Stimulated activated CD4-positive, alpha-beta T cell treated with anti-CD3 and anti-CD28 coated beads, TNF-alpha, amount 100 ng/mL, for 48 hours (primary cell): ENCODE data around the gene POM121L2.
"Not testable (repeated sequence)": the region's sequence is repeated elsewhere in the genome, so short reads cannot be mapped to it uniquely, and the experiment has no call there.

Source experiments
- DNase-seq, 3 donors: peaks; one replicate each; pipeline ENCODE4 v3.0.0-alpha.2; 2020; ENCODE audit warnings: low read depth in 3 of 3

POM121L2 gene

DNA sequence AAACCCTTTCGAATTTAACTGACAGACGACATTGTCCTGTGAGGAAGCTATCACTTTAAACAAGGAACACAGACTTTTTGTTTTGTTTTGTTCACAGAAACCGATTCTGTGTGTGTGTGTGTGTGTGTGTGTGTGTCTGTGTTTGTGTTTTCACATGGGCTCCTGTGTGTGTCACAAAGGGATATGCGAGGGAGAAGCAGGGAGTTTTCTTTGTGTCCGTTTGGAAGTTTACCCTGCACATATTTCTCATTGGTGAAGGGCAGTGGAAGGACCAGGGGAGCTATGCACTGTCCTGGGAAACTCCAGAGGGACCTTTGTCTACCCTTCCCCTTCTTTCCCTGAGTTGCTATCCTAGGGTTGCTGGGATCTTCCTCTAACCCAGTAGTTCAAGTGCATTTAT, 17.7 kb downstream of the POM121L2 start:
- DNase-seq: no peak

DNA sequence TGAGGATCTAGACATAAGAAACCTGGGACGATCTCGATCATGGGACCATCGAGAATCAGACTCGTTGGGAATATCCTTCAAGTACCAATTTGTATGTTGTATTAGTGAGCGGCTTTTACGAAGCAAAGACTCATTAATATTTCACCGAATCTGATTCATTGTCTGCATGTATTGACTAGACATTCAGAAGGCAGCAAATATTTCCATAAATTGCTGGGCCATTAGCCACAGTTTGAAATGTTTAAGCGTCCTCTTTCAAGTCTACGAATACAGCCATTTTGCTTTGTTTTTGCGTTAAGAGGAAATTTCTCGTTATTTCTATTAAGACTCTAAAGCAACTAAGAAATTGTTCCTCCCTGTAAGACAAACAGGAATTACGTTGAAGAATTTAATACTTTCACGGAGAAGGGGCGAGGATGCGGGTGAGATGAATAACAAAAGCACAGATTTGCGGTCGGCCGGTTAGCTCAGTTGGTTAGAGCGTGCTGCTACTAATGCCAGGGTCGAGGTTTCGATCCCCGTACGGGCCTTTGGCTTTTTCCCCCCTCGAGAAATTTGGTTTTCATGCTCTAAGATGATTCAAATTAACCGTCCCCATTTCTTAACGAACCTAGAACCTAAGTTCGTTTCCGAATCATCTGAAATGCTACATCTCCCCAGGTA, 18.5 kb downstream of the POM121L2 start:
- no peak for DNase-seq

DNA sequence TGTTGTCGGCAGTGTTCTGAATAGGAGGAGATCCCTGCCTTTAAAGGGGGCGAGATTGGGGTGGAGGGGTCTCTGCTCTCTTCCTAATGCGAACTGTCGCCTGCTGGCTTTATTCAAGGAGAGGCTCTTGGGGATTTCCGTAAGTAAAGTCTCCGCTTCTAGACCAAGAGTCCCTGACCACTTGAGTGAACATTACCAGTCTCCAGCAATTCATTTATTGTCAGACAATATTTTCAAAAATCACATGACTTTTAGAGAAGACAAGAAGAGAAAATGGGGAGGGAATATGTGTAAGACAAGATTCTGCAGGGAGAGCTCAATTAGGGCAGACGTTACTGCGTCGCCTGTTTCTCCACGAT, 21.2 kb downstream of the POM121L2 start:
- no peak for DNase-seq

DNA sequence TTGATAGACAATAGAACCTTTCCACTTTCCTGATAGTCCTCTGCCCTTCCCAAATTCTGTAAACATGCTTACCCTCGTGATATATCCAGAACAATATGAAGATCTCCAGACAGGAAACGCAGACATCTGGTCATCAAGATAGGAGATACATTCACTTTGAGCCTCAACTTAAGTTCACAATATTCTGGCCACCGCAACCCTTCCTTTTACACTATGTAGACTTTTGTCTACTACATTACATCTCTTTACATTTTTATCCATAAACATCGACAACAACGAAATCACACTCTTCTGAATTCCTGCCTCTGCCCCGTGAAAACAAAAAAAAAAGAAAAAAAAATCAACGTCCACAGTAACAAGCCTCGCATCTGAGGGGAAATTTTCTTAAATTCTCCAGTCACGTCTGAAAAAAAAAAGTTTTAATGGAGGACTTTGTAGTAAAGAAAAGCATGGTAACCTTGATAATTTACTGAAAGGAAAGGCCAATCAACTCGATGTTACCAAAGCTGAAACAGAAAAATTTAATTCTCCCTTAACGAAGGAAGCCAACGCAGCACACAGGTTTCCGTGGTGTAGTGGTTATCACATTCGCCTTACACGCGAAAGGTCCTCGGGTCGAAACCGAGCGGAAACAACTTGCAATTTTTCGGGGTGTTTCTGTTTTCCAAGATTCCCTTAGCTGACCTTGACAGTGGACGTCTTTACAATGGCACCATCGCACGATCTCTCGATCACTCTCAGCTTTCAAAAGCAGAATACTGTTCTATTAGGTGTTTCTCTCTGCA, 21.8 kb downstream of the POM121L2 start:
- DNase-seq: no peak

DNA sequence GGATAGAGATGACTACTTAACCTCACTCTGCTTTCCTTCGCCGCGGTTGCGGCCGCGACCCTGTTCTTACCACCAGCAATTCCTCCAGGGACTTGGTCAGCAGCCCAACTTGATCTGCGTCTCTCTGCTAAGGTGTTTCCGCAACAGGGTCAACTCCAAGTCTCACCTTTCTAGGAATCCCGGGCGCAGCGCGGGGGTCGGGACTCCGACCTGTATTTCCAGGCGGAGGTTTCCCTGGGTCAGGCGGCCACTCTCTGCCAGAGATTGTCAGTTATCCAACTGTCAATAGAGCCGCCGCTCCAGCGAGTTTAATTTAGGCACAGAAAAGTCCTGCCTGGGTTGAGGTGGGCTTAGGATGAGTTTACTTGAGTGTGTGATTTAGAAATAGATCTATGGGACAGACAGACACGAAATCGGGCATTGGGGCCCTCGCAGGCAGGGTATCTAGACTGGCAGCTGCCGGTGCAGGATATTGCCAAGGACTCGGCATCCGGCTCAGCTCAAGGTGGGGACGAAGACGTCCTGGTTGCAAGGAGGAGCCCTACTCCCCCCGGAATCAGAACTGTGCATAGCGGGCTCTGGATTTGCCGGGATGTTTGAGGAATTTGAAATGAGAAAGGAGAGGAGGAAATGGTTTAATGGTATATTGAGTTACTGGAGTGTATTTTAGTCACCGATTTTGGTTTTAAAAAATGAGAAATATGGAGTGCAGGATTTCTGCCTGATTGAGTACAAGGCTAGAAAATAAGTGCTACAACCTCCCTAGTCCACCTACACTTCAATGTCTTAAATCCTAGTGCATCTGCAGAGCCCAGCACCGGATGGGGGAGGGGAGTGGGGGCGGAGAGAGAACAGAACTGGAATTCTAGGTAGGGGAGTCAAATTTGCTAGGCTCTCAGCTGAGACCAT, 23.7 kb downstream of the POM121L2 start:
- DNase-seq: no peak

DNA sequence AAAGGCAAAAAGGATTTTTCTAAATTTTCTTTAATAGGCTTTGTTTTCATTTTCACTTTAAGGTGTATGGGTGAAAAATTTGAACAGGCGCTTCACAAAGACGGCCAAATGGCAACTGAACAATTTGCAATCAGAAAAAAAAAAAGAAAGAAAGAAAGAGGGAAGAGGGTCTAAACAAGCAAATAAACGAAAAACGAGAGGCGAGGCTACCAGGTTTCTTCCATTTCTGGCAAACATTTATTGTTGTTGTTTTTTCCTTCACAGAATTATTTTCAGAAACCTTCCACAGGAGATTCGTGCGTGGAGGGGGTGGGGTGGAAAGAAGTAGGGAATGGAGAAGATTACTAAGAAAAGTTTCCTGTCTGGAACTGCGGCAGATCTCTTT, 24.3 kb downstream of the POM121L2 start:
- DNase-seq: no peak

DNA sequence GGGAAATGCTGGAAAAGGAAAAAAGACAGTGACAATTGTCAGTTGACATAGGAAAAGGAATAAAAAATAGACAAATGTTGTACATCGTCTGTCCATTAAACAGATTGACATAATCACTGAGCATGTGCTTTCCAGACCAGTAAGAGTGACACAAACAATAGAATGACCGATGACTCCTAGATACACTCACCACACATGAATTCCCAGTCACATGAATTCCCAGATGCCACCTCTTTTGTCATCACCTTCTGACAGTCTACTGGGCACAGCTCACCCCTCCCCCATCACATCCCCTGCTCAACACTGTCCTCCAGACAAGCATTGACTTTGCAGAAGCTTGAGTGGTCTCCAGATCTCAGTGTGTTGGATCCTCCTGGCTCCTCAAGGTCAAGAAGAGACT, 25.9 kb downstream of the POM121L2 start:
- DNase-seq: no peak

DNA sequence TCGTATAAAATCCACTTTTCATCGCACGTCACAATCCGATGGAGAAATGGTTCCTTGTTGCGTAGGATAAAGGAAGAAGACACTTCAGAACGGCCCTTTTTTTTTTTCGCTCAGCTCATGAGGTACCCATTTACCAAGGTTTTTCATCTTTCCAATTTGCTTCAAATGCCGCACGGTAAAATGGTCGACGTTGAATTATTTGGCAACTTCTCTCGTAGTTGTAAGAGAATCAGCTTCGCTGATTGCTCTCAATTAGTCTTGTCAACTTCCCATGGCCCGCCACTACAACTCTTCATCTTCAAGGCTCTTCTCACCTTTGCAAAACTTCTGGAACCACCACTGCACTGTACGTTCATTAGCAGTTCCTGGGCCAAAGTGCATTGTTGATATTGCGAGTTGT, 28.8 kb downstream of the POM121L2 start:
- no peak for DNase-seq

DNA sequence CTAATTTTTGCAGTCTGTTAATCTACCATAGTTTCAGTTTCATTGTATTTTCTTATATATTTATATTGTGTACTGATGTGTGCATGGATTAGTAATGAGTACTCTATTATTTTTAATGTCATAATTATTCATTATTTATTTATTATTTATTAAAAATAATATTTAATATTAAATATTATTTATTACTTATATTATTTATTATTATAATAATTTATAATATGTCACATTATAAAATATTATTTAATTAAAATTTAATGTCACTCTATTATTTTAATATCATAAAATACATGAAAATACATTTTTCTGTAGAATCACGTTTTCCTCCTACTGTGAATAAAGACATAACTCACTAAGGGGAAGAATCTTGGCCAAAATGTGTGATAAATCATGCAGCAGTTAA, 30.5 kb downstream of the POM121L2 start:
- no peak for DNase-seq

DNA sequence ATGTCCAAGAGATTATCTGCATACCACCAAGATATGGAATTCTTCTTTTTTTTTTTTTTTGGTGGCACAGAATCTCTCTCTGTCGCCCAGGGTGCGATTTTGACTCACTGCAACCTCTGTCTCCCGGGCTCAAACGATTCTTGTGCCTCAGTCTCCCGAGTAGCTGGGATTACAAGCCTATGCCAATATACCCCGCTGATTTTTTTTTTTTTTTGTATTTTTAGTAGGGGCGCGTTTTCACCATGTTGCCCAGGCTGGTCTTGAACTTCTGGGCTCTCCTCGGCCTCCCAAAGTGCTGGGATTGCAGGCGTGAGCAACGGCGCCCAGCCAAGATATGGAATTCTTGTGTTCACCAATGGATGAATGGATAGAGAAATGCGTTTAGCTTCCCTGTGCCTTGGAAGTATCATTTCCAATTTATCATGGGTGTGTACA, 31.0 kb downstream of the POM121L2 start:
- no peak for DNase-seq

DNA sequence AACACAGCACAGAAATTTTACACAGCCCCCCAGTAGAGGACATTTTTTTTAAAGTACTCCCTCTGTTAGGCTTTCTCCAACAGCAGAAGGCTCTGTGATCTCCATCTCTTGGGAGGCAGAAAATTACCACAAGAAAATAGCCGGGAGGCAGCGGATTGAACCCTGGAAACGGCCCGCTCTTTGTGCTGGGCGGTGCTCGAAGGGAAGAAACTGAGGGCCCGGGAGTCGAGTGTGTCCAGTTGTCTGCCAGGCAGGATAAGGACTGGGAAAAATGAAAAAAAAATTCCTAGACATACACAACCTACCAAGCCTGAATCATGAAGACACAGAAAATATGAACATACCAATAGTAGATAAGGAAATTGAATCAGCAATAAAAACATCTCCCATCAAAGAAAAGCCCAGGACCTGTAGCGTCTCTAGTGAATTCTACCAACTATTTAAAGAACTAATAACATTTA, 31.5 kb downstream of the POM121L2 start:
- no peak for DNase-seq

DNA sequence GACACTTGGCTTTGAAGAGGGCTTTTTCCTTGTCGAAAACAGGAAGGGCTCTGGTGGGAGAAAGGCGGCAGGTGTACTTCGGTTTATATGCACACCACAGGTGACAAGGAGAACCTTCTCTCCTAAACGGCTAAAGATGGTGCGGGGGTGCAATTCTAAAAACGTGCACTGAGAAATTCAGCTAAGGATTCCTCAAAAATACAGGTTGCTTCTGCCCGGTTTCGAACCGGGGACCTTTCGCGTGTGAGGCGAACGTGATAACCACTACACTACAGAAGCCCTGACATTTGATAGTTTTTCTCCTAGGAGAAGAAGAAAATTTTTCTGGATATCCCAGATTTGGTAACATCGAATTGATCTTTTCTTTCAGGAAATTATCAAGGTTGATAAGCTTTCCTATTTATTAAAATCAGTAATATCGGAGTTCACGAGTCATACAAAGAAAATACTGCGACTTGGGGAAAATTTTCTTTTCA, 32.0 kb downstream of the POM121L2 start:
- peak in 1 of 3 donors; percentile 21 for DNase-seq

DNA sequence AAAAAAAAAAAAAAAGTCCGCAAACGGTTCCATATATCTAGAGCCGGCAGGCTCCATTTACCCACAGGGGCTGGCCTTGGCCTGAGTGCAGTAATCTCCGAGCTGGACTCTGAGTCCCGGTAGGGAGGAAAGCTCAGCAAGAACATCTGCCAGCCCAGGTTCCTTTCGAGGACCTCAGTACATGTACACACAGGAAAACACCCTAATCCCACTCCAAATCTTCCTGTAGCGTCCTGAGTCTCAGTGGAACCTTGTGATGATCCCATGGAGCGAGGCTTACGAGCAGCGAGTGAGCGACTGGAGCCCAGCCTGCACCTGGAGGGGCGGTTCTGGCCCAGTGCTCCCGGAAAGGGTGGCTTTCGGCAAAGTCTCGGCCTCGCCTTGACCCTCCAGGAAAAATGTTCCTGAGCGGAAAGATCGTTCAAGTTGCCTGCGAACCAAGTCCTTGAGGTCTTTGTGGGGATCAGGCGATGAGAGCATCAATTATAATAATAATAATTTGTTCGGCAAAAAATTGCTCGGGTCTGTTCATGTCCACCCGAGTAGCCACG, 32.5 kb downstream of the POM121L2 start:
- no peak for DNase-seq

DNA sequence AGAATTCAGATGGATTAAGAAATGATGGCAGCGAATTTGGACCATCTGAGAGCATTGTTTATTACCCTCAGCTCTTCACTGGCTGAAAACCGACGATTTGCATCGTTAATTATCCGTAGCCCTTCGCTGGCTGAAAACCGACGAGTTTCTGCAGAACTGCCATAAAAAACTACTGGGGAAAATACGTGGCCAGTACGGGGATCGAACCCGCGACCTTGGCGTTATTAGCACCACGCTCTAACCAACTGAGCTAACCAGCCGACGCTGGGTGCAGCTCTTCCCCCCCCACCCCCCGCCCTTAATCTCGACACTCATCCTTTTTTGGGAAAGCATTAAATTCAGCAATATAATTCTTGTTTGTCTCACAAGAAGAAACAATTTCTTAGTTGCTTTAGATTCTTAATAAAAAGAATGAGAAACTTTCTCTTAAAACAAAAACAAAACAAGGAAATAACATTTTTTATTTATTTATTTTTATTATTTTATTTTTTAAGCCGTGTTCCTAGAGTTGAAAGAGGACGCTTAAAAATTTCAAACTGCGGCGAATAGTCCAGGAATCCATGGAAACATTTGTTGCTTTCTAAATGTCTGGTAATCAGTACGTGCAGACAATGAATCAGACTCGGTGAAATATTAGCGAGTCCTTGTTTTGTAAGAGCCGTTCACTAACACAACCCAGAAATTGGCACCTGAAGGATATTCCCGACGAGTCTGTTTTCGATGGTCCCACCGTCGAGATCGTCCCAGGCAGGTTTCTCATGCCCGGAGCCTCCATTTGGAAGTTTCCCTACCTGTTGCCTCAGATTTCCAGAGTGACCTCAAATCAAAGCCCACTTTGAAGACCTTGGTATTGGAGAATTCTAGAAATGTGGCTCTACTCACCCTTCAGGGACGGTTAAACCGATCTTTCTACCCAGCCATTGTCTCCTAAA, 36.8 kb downstream of the POM121L2 start:
- DNase-seq: no peak

DNA sequence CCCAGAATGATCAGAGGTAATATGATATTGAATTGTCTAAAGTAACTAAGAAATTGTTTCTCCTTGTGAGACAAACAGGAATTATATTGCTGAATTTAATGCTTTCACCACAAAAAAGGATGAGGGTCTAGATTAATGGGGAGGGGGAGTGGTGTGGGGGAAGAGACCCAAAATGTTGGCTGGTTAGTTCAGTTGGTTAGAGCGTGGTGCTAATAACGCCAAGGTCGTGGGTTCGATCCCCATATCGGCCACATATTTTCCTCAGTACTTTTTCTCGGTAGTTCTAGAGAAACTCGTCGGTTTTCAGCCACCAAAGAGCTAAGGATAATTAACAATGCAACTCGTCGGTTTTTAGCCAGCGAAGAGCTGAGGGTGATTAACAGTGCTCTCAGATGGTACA, 38.3 kb downstream of the POM121L2 start:
- DNase-seq: no peak

DNA sequence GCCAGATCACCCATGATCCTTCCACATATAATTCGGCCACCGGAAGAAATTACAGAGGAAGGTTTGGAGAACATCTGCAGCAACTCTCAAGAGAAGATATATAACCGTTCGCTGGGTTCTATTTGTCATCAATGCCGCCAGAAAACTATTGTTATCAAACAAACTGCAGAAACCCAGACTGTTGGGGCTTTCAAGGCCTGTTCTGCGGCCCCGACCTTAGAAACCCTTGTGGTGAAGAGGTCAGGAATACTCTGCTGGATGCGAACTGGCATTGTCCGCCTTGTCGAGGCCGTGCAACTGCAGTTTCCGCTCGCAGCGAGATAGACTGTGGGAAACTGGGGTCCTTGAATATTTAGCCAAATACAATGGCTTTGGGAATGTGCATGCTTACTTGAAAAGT, 43.3 kb downstream of the POM121L2 start:
- DNase-seq: no peak

DNA sequence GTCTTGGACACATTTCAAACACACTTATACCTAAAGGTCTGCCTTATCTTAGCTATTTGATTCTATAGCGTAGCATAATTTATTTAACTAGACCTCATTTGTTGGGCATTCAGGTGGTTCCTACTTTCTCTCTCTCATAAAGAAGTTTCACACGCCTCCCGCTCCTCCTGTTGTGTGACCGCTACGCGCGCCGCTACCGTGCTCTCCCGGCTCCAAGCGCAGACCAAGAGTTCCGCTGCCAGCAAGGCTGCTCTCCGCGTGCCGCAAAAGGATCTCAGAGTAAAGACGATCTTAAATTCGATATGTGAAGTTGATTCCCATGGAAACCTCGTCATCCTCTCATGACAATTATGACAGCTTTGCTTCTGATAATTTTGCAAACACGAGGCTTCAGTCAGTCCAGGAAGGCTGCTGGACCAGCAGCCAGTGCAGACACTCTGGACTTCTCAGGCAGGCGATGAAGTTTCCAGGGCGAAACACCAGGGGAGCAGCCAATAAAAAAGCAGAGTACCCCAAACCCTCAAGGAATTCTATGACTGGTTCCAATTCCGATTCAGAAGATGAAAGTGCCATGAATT, 44.1 kb downstream of the POM121L2 start:
- no peak for DNase-seq

DNA sequence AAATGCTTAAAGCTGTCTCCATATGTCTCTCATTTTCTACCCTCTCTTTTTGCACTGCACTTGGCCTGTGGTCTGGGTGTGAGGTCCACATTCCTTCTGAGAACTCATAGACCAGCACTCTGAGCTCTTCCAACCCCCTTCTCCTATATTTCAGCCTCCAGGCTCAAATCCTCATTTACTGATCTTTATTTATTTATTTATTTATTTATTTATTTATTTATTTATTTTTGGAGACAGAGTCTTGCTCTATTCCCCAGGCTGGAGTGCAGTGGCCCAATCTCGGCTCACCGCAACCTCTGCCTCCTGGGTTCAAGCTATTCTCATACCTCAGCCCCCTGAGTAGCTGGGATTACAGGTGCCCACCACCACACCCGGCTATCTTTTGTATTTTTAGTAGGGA, 45.1 kb downstream of the POM121L2 start:
- not testable (repeated sequence) for DNase-seq

DNA sequence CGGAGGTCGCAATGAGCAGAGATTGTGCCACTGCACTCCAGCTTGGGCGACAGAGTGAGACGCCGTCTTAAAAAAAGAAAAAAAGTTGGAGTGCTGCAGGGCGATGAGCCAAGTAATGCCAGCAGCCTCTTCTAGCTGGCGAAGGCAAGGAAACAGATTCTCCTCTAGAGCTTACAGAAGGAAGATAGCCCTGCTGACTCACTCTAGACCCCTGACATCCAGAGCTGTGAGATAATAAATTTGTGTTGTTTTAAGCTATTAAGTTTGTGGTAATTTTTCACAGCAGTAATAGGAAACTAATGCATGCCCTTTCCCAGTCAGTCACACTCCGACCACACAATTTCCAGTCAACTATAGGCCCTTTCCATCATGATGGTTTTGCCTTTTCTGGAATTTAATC, 48.2 kb downstream of the POM121L2 start:
- no peak for DNase-seq

DNA sequence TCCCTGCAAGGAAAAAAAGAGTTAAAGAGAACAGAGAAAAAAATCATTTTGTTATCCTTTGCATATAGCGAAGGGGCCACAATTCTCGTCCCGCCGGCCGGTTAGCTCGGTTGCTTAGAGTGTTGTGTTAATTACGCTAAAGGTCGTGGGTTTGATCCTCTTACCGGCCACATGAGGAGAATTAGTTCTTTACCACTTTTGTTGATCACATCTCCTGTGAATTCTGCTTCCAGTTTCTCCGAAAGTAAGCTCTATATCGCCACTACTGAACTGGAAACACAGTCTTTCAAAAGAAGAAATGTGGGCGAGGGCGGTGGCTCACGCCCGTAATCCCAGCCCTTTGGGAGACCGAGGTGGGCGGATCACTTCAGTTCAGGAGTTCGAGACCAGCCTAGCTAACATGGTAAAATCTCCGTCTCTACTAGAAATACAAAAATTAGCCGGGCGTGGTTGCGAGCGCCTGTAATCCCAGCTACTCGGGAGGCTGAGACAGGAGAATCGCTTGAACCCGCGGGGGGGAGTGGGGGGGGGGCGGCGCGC, 51.2 kb downstream of the POM121L2 start:
- DNase-seq: no peak
